A549 treated with DMSO at 1 μM for 4 hours (cell line): ENCODE data around the gene CHL1. TPM values are rescaled to one million over a fixed set of nuclear protein-coding genes. Genes with fewer than 3 reads are reported as not detected.

Experiments used
- total RNA-seq: library from RNA; stranded (reverse); fragments of 200-300 nt; extraction: Qiagen RNA extraction; gene quantifications from 5 replicates; pipeline ENCODE4 v1.2.3, GENCODE V29; 2022; ENCODE audit warnings: low read depth

The CHL1 gene
- 0.02 TPM in 1 of 5 replicates, not detected in the others for total RNA-seq

GRCh38 chr3:196311-197148, at the start of gene CHL1:
TSS of gene CHL1 (plus strand) at chr3:196763. CDS start at chr3:319777, 123,014 bp downstream.

